HepG2 (cell line): Measurements from ENCODE around the gene CD248. TPM values are rescaled to one million over a fixed set of nuclear protein-coding genes. Genes with fewer than 3 reads are reported as not detected.

Experiments used
- CREB3 ChIP-seq: sonication (generic); formaldehyde crosslinking; IDR thresholded peaks from 2 replicates; pipeline ENCODE4 v1.5.0; 2020; ENCODE audit warnings: missing genetic modification reagents
- FOXM1 ChIP-seq: sonication (generic); formaldehyde crosslinking; IDR thresholded peaks from 2 replicates; pipeline ENCODE4 v1.5.0; 2020; ENCODE audit warnings: missing genetic modification reagents
- GFI1 ChIP-seq: sonication (generic); formaldehyde crosslinking; IDR thresholded peaks from 2 replicates; pipeline ENCODE4 v1.5.0; 2020; ENCODE audit warnings: missing genetic modification reagents, mild to moderate bottlenecking, borderline replicate concordance
- HHEX ChIP-seq: IDR thresholded peaks from 2 replicates; pipeline ENCODE4 v1.6.1; 2016; ENCODE audit warnings: control low read depth
- KLF13 ChIP-seq: sonication (generic); formaldehyde crosslinking; IDR thresholded peaks from 2 replicates; pipeline ENCODE4 v1.4.0; 2020; ENCODE audit warnings: mild to moderate bottlenecking, missing genetic modification reagents
- NFRKB ChIP-seq: fragments of 450-650 bp; IDR thresholded peaks from 2 replicates; pipeline ENCODE4 v1.6.1; 2017
- PAF1 ChIP-seq: IDR thresholded peaks from 2 replicates; pipeline ENCODE4 v1.6.1; 2016; ENCODE audit warnings: missing genetic modification reagents, missing compliant biosample characterization
- SP5 ChIP-seq: IDR thresholded peaks from 2 replicates; pipeline ENCODE4 v1.6.1; 2016; ENCODE audit warnings: low read depth, borderline replicate concordance
- SPEN ChIP-seq: sonication (generic); formaldehyde crosslinking; IDR thresholded peaks from 2 replicates; pipeline ENCODE4 v1.5.1; 2020; ENCODE audit warnings: low read depth, mild to moderate bottlenecking, missing genetic modification reagents
- ZBTB1 ChIP-seq: sonication (generic); formaldehyde crosslinking; IDR thresholded peaks from 2 replicates; pipeline ENCODE4 v1.4.0; 2020; ENCODE audit warnings: missing genetic modification reagents, borderline replicate concordance
- ZC3H13 ChIP-seq: sonication (generic); formaldehyde crosslinking; IDR thresholded peaks from 2 replicates; pipeline ENCODE4 v1.8.1; 2023; ENCODE audit warnings: mild to moderate bottlenecking, missing genetic modification reagents, moderate library complexity
- ZFX ChIP-seq: sonication (generic); formaldehyde crosslinking; IDR thresholded peaks from 2 replicates; pipeline ENCODE4 v1.4.0; 2020; ENCODE audit warnings: mild to moderate bottlenecking, low read depth, missing genetic modification reagents, moderate library complexity
- ZMYM2 ChIP-seq: sonication (generic); formaldehyde crosslinking; IDR thresholded peaks from 2 replicates; pipeline ENCODE4 v1.8.0; 2022; ENCODE audit warnings: mild to moderate bottlenecking, missing genetic modification reagents
- ZNF768 ChIP-seq: sonication (generic); formaldehyde crosslinking; IDR thresholded peaks from 2 replicates; pipeline ENCODE4 v1.4.0; 2020; ENCODE audit warnings: missing genetic modification reagents
- ZNF839 ChIP-seq: sonication (generic); formaldehyde crosslinking; IDR thresholded peaks from 2 replicates; pipeline ENCODE4 v1.4.0; 2020; ENCODE audit warnings: missing genetic modification reagents, mild to moderate bottlenecking, borderline replicate concordance
- ZSCAN20 ChIP-seq: sonication (generic); formaldehyde crosslinking; IDR thresholded peaks from 2 replicates; pipeline ENCODE4 v1.4.0; 2020; ENCODE audit warnings: missing genetic modification reagents, mild to moderate bottlenecking, borderline replicate concordance
- polyA plus RNA-seq, 8 experiments: library from polyadenylated mRNA; depleted of rRNA in 3 of 8; stranded (reverse) in 7 of 8; unstranded in 1 of 8; fragments of >200 nt; fragmentation: Illumina TruSeq in 4 of 8; extraction: Trizol in 4 of 8; gene quantifications; 2 replicates each; pipeline versions ENCODE4 v1.2.1 to v1.2.3, GENCODE V29; 2011 to 2016; ENCODE audit warnings: low read depth in 4 of 8, missing spikeins in 1 of 8, mixed read lengths in 1 of 8; ENCODE audit not compliant: insufficient read depth in 1 of 8
- total RNA-seq, 5 experiments: library from RNA; depleted of rRNA; stranded (reverse); fragments of >200 nt; fragmentation: Illumina TruSeq; extraction: Trizol; gene quantifications; 2 replicates each; pipeline ENCODE4 v1.2.3, GENCODE V29; 2016; ENCODE audit warnings: low read depth in 1 of 5
- TF ChIP-seq, protein P1 (sequence below): sonication (generic); formaldehyde crosslinking; IDR thresholded peaks from 2 replicates; pipeline ENCODE4 v1.5.1; 2020; ENCODE audit warnings: missing genetic modification reagents, mild to moderate bottlenecking, borderline replicate concordance
- TF ChIP-seq, protein P2 (sequence below): sonication (generic); formaldehyde crosslinking; IDR thresholded peaks from 2 replicates; pipeline ENCODE4 v1.5.1; 2020; ENCODE audit warnings: missing genetic modification reagents, mild to moderate bottlenecking, borderline replicate concordance
- TF ChIP-seq, protein P3 (sequence below): sonication (generic); formaldehyde crosslinking; conservative IDR thresholded peaks from 2 replicates; pipeline ENCODE4 v1.4.0; 2020; ENCODE audit warnings: missing genetic modification reagents
- TF ChIP-seq, protein P4 (sequence below): sonication (generic); formaldehyde crosslinking; IDR thresholded peaks from 2 replicates; pipeline ENCODE4 v1.5.1; 2020; ENCODE audit warnings: missing genetic modification reagents, mild to moderate bottlenecking, borderline replicate concordance
- TF ChIP-seq, protein P5 (sequence below): sonication (generic); formaldehyde crosslinking; IDR thresholded peaks from 2 replicates; pipeline ENCODE4 v1.5.0; 2020; ENCODE audit warnings: mild to moderate bottlenecking, low read depth, missing genetic modification reagents, borderline replicate concordance

CD248 gene
- total and polyA plus RNA-seq, 2 of the 13 experiments (the other 11 are each of a cell fraction or from before 2014, with no cell fraction given), result 0.25 to 0.35 TPM

- TF ChIP-seq, protein P1, sequence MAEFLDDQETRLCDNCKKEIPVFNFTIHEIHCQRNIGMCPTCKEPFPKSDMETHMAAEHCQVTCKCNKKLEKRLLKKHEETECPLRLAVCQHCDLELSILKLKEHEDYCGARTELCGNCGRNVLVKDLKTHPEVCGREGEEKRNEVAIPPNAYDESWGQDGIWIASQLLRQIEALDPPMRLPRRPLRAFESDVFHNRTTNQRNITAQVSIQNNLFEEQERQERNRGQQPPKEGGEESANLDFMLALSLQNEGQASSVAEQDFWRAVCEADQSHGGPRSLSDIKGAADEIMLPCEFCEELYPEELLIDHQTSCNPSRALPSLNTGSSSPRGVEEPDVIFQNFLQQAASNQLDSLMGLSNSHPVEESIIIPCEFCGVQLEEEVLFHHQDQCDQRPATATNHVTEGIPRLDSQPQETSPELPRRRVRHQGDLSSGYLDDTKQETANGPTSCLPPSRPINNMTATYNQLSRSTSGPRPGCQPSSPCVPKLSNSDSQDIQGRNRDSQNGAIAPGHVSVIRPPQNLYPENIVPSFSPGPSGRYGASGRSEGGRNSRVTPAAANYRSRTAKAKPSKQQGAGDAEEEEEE (CRISPR knock-in tag), result 0 out of 2 replicates have a peak, but pooled peaks have one; percentile 74
- TF ChIP-seq ZC3H13 (CRISPR knock-in tag), result no peak
- TF ChIP-seq, protein P2, sequence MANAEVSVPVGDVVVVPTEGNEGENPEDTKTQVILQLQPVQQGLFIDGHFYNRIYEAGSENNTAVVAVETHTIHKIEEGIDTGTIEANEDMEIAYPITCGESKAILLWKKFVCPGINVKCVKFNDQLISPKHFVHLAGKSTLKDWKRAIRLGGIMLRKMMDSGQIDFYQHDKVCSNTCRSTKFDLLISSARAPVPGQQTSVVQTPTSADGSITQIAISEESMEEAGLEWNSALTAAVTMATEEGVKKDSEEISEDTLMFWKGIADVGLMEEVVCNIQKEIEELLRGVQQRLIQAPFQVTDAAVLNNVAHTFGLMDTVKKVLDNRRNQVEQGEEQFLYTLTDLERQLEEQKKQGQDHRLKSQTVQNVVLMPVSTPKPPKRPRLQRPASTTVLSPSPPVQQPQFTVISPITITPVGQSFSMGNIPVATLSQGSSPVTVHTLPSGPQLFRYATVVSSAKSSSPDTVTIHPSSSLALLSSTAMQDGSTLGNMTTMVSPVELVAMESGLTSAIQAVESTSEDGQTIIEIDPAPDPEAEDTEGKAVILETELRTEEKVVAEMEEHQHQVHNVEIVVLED, result peak; percentile 52; the same call in 1 of the 2 replicates
- TF ChIP-seq, protein P3, sequence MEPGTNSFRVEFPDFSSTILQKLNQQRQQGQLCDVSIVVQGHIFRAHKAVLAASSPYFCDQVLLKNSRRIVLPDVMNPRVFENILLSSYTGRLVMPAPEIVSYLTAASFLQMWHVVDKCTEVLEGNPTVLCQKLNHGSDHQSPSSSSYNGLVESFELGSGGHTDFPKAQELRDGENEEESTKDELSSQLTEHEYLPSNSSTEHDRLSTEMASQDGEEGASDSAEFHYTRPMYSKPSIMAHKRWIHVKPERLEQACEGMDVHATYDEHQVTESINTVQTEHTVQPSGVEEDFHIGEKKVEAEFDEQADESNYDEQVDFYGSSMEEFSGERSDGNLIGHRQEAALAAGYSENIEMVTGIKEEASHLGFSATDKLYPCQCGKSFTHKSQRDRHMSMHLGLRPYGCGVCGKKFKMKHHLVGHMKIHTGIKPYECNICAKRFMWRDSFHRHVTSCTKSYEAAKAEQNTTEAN (CRISPR knock-in tag), result no peak
- TF ChIP-seq ZMYM2 (CRISPR knock-in tag), result no peak; the same call in 1 of the 2 replicates
- no peak for TF ChIP-seq HHEX
- TF ChIP-seq ZNF839 (CRISPR knock-in tag), result peak; percentile 73; the same call in 1 of the 2 replicates
- peak; percentile 52 for TF ChIP-seq ZNF768 (CRISPR knock-in tag)
- TF ChIP-seq, protein P4, sequence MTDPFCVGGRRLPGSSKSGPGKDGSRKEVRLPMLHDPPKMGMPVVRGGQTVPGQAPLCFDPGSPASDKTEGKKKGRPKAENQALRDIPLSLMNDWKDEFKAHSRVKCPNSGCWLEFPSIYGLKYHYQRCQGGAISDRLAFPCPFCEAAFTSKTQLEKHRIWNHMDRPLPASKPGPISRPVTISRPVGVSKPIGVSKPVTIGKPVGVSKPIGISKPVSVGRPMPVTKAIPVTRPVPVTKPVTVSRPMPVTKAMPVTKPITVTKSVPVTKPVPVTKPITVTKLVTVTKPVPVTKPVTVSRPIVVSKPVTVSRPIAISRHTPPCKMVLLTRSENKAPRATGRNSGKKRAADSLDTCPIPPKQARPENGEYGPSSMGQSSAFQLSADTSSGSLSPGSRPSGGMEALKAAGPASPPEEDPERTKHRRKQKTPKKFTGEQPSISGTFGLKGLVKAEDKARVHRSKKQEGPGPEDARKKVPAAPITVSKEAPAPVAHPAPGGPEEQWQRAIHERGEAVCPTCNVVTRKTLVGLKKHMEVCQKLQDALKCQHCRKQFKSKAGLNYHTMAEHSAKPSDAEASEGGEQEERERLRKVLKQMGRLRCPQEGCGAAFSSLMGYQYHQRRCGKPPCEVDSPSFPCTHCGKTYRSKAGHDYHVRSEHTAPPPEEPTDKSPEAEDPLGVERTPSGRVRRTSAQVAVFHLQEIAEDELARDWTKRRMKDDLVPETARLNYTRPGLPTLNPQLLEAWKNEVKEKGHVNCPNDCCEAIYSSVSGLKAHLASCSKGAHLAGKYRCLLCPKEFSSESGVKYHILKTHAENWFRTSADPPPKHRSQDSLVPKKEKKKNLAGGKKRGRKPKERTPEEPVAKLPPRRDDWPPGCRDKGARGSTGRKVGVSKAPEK (CRISPR knock-in tag), result no peak
- TF ChIP-seq ZFX (CRISPR knock-in tag), result peak; percentile 85
- TF ChIP-seq, protein P5, sequence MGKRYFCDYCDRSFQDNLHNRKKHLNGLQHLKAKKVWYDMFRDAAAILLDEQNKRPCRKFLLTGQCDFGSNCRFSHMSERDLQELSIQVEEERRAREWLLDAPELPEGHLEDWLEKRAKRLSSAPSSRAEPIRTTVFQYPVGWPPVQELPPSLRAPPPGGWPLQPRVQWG (CRISPR knock-in tag), result no peak
- no peak; the same call in none of the 2 replicates for TF ChIP-seq SPEN (CRISPR knock-in tag)
- no peak for TF ChIP-seq ZBTB1 (CRISPR knock-in tag)
- peak; percentile 76 for TF ChIP-seq GFI1 (CRISPR knock-in tag)
- peak; percentile 30; the same call in 1 of the 2 replicates for TF ChIP-seq SP5 (CRISPR knock-in tag)
- no peak for TF ChIP-seq PAF1 (CRISPR knock-in tag)
- no peak for TF ChIP-seq ZSCAN20 (CRISPR knock-in tag)
- TF ChIP-seq NFRKB, result no peak
- no peak; the same call in 1 of the 2 replicates for TF ChIP-seq CREB3 (CRISPR knock-in tag)
- TF ChIP-seq KLF13 (CRISPR knock-in tag), result peak; percentile 14; the same call in 1 of the 2 replicates
- TF ChIP-seq FOXM1 (CRISPR knock-in tag), result no peak
Observed at GRCh38 chr11:66311965-66312548, 4.8 kb downstream of the CD248 start (continued).
